ENCODE data around the gene ANO9.

- TF ChIP-seq CTCF (IDR thresholded peaks at IDR 0.05) (no peak), POLR2A (IDR thresholded peaks at IDR 0.05) (no peak)
Measured at GRCh38 chr11:471468-472145, 29.8 kb upstream of the ANO9 start.
